ENCODE data around the gene MARCHF9.

MARCHF9 gene

GRCh38 chr12:57737467-57738460 is 17.1 kb upstream of the MARCHF9 start:
- no peak for DNase-seq (ENCODE audit: low spot score)

GRCh38 chr12:57738661-57739237 is 16.2 kb upstream of the MARCHF9 start, which contains the start of gene AGAP2:
AGAP2 (minus strand) TSS chr12:57738742; CDS start chr12:57738246, 496 bp downstream.
- DNase-seq (ENCODE audit: low spot score): no peak

DNA sequence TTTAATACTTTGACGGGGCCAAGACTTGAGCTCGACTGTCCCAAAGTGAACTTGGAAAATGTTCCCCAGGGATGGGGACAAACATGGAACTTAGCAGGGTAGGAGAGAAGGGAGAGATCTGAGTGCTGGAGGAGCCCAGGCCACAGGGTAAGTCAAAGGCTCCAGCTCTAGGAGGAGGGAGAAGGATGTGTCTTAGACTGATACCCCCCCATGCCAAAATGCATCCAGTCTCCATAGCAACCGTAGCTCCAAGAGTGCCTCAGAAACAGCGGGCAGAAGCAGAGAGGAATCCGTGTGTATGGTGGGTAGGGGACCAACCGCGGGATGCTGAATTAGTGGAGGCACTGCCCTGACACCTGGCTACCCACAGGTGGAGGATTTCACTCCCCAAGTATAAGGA is 15.5 kb upstream of the MARCHF9 start:
- no peak for DNase-seq (ENCODE audit: low spot score)

GRCh38 chr12:57739914-57740538 is 14.9 kb upstream of the MARCHF9 start:
- DNase-seq (ENCODE audit: low spot score): no peak

DNA sequence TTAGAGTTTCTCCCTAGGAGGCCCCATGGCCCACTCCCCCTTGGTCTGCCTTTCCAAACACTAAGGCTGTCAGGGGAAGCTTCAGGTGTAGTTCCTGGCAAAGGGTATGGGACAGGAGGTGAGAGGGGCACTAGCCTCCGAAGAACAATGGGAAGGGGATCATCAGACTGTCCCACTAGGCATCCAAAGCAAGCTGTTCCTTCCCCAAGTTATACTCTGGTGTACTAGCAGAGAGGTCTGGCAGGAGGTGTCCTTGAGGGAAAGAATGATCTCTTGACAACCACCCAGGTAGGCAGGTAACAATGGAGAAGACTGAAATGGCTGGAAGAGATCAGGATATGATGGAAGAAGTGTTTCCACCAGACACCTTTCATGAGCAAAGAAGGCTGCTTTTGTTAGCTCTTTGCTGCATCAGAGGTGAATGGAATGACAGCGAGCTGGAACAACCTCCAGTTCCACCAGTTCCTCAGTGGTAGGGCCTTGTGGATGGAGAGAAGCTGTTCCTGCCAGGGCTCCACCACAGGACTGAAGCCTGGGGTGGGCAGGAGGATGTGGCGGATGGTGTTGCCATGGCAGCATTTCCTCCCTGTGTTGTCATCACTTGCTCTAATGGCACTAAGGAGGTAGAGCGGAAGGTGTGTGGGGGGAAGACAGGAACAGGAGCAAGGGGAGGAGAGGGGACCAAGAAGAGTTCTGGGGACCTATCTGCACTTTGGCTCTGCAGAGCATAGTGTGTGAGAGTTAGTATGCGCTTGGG is 14.1 kb upstream of the MARCHF9 start:
- peak; percentile 89 for DNase-seq (ENCODE audit: low spot score)

GRCh38 chr12:57741413-57741789 is 13.5 kb upstream of the MARCHF9 start:
- DNase-seq (ENCODE audit: low spot score): no peak

DNA sequence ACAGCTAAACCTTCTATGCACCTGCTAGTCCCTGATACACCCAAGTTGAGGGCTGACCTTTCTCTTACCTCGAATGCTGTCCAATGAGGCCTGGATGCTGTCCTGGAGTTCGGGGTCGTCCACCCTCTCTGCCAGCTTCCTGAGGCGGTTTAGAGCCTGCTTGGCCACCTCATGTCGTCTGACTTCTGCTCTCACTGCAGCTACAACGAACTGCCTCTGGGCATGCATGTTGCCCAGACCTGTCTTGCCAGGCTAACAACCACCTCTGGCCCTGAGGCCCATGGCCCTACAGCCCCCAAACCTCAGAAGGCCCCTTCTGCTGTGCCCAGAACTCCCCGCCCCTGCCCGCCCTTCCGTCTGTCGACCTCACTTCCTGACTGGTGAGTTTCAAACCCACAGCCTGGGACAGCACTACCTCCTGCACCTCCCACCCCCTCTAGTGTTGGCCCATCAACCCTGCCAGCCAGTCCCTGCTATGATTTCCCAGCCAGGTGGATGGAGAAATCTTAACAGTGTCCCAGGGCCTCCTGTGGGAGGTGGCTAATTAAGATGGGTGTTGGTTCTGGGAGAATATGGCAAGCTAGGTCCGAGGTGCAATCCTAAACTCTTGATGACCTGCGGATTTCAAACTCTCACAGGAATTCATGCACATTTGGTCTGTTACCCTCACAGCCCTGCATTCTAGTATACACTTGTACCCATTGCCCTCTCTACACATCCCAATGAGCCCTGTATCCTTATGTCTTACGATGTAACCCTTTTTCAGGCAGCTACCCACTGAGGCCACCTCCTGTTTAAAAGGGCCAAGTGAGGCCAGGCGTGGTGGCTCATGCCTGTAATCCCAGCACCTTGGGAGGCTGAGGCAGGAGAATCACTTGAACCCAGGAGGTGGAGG is 12.8 kb upstream of the MARCHF9 start:
- peak; percentile 88 for DNase-seq (ENCODE audit: low spot score)

DNA sequence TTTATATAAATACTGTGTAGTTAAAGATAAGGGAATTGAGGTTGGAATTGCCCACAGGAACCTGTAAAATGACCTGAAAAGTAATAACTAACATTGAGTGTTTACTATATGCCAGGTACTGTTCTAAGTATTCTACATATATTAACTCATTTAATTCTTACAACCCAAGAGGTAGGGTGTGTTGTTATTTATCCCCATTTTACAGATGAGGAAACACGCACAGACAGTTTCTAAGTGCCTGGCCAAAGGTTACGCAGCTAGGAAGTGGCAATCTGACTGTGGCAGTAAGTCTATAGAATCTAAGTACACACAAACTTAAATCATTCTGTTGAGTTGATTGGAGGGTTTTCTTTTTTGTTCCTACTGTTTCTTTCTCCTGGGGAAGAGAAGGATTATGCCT is 11.1 kb upstream of the MARCHF9 start:
- no peak for DNase-seq (ENCODE audit: low spot score)

DNA sequence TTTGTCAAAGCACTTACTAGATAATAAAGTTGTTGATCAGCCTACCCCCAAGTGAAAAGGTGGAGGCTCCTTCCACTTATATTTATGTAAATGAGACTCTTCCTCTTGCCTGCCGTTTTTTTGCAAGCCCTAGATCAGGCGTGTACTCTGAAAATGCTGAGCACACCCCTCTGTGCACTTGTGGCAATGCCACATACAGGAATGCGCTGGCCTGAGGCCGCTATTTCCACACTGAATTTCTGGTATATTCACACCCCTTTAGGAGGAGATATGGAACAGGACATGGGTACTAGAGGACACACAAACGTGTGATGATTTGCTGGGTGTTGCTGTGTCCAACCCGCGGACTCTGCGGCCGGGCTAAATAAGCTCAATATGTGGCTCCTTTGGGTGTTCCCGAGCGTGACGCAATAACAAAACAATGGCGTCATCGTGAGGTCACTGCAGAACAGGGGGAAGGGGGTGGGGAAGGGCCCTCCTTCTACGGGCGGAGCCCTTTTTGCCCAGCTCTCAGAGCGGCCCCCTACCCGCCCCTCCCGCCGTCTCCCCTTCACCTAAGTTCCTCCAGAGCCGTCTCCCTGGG is 10.6 kb upstream of the MARCHF9 start:
- DNase-seq (ENCODE audit: low spot score): no peak

DNA sequence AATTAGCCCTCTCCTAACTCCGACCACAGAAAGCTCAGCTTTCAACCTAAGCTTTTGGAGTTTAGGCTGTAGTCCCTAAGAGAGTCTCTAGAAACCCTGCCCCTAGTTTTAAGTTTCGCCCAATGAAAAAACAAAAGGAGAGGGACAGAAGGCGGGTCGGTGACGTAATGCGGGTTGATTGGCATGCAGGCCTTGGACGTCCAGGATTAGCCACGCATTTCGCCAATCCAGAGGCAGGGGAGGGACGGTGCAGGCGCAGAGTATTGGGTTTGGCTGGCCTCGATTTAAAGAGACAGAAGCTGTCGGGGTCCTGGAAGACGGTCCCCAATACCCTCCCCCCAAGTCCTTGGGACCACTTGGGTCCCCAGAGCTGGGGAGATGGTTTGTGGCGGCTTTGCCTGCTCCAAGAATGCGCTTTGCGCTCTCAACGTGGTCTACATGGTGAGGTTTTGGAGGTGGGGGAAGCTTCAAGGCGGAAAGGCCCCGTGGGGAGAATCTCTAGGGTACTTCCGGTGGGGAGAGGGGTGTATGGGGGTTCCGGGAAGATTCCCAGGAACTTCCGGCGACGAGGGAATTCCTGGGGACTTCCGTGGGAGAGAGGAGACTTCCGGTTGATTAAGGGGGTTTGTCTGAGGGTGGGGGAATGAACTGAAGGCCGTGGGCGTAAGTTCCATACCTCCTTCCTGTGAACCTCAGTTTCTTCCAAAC is 10.0 kb upstream of the MARCHF9 start, which contains the start of gene TSPAN31:
TSS of gene TSPAN31 (plus strand) at position 263 of the 708 bp plus-strand sequence. CDS start at position 379, 116 bp downstream.
- peak; percentile 95 for DNase-seq (ENCODE audit: low spot score)

- DNase-seq (ENCODE audit: low spot score): no peak
Measured at GRCh38 chr12:57745485-57745881, 9.4 kb upstream of the MARCHF9 start.

GRCh38 chr12:57746025-57746424 is 8.9 kb upstream of the MARCHF9 start:
- DNase-seq (ENCODE audit: low spot score): no peak

- no peak for DNase-seq (ENCODE audit: low spot score)
Measured at GRCh38 chr12:57749061-57749460, 5.8 kb upstream of the MARCHF9 start.

- no peak for DNase-seq (ENCODE audit: low spot score)
Measured at GRCh38 chr12:57750561-57751431, 4.1 kb upstream of the MARCHF9 start.

GRCh38 chr12:57751432-57751787 is 3.5 kb upstream of the MARCHF9 start:
- no peak for DNase-seq (ENCODE audit: low spot score)

DNA sequence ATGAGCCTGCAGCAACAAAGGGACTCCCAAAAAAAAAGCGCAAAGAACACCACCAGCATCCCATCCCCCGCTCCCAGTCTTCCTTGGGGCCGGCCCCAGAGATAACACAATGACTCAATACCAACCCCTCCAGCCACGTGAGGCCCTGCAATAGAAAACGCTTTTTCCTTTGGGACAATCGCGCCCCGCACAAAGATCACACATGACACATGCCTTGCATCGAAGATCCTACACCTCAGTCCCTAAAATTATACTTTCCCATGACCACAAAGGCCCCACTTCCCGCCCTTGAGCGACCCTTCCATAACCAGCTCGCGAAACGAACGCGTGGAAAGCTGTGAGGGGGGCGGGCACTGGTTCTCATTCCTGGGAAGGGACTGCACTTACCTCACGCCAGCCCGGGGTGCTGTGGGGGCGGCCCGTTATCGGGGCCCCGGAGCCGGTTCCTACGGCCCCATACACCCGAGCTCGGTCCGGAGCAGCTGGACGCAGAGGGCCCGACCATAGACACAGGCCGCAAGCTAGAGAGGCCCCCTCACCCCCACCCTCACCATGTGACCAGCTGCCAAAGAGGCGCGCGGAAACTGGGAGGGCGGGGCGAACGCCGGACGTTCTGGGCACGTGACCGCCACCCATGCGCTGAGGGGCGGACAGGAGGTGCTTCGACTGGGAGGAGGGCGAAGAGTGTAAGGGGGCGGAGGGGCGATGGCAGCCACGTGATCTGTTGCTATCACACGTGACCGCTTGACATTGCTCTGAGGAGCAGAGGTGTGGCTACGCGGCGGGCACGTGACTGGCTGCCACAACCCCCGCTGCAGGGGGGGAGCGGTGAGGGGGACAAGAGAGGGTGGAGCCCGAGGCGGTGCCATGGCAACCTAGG is 2.9 kb upstream of the MARCHF9 start, which contains the start of gene CDK4:
TSS of gene CDK4 (minus strand) at position 523 of the 880 bp plus-strand sequence. CDS start 593 bp downstream, outside the sequence.
- peak; percentile 100 for DNase-seq (ENCODE audit: low spot score)

DNA sequence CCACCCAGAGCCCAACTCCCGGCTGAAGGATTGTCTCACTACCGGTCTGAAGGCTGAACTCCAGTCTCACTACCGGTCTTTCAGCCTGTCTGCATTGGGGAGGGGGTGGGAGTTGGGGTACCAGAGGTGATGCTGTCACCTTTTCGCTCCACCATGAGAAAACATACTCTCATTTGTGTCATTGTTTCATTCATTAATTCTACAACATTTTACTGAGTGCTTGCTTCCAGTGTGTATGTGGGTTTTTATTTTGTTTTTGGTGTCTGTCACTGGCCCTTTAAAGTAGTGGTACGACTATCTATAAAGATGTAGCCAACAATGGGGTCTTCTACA is 2.3 kb upstream of the MARCHF9 start:
- DNase-seq (ENCODE audit: low spot score): no peak
